HG02623 (cell line): Measurements from ENCODE around the gene EID2.

Experiments
- ATAC-seq: cut with Tn5 transposase; IDR thresholded peaks from one replicate; pipeline ENCODE4 v1.9.1; 2021; ENCODE audit warnings: moderate library complexity; ENCODE audit not compliant: unreplicated experiment

Gene EID2

GRCh38 chr19:39506598-39506943, 33.4 kb downstream of the EID2 start:
- ATAC-seq: no peak

DNA sequence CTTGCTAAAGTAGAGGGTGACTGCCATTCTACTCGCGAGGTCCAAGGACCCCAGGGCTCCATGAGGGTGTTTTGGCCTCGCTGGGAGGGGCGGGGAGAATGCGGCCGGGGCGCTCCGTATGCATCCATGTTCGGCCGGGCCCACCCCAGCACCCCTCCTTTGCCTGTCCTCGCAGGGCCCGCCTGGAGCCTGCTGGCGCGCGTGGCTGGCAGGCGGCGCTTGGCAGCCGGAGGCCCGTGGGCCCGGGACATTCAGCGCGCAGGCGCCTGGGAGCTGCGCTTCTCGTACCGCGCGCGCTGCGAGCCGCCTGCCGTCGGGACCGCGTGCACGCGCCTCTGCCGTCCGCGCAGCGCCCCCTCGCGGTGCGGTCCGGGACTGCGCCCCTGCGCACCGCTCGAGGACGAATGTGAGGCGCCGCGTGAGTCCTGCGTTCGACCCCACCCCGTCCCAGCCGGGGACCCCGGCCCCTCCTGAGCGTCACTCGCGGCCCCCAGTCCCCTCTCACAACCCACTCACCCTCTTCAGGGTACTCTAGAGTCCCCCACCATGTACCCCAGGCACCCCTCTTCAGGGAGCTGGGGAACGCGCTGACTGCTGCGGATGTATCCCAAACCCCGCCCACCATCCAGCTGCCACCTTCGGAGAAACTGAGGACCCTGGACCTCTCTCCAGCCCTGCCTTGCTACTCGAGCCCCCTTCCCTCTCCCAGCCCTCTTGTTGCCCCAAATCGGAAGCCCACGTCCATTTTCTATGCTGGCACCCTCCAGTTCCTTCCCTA, 37.1 kb downstream of the EID2 start:
- no peak for ATAC-seq

- ATAC-seq: no peak
Measured at GRCh38 chr19:39501340-39501739, 38.6 kb downstream of the EID2 start.

DNA sequence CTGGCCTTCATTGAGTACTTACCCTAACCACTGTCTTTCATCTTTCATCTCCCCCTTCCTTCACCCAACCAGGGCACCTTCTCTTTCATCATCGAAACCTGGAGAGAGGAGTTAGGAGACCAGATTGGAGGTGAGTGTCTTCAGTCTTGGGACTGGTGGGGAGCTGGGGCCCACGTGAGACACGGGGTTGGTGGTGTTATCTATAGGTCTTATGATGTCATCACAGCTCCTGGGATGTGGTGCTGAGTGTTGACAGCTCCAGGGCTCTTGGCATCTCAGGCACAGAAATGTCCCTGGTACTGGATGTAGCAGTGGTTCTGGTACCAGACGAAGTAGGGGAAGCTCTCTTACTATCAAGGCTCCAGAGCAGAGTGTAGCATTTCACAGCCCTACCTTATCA, 39.4 kb downstream of the EID2 start:
- no peak for ATAC-seq

DNA sequence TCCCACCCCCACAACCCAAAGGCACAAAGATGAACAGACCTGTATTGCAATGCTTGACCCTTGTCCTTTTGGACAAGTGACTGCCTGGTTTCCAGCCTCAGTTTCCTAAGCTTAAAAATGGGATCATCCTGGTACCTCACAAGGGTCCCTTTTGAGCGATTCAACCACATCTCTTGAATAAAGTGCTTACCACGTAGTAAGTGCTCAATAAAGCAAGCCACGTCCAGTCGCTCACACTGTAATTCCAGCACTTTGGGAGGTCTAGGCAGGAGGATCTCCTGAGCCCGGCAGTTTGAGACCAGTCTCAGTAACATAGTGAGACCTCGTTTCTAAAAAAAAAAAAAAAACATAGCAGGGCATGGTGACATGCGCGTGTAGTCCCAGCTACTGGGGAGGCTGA, 40.0 kb downstream of the EID2 start:
- ATAC-seq: no peak

GRCh38 chr19:39498798-39499642, 40.9 kb downstream of the EID2 start, which contains the start of gene DLL3:
DLL3 (plus strand) TSS chr19:39498947; CDS start chr19:39498975, 28 bp downstream.
- no peak for ATAC-seq

- ATAC-seq: no peak
Measured at GRCh38 chr19:39497996-39498797, 41.8 kb downstream of the EID2 start.

- ATAC-seq: no peak
Measured at GRCh38 chr19:39497701-39497995, 42.3 kb downstream of the EID2 start.

GRCh38 chr19:39496063-39496462, 43.9 kb downstream of the EID2 start:
- ATAC-seq: no peak

DNA sequence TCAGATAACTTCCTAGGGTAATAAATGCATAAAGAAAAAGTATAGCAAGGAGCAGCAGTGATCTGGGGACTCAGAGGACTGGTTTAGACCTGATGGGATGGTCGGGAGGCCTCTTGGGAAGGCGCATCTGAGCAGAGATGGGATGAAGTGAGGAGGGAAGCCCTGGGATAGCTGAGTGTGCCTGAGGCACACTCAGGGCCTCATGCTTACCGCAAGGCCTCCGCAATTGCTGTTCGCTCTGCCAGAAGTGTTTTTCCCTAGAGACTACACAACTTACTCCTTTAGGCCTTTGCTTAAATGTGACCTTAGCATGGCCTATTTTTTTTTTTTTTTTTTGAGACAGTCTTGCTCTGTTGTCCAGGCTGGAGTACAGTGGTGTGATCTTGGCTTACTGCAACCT, 45.3 kb downstream of the EID2 start:
- ATAC-seq: no peak

- ATAC-seq: no peak
Measured at GRCh38 chr19:39492788-39493187, 47.2 kb downstream of the EID2 start.

DNA sequence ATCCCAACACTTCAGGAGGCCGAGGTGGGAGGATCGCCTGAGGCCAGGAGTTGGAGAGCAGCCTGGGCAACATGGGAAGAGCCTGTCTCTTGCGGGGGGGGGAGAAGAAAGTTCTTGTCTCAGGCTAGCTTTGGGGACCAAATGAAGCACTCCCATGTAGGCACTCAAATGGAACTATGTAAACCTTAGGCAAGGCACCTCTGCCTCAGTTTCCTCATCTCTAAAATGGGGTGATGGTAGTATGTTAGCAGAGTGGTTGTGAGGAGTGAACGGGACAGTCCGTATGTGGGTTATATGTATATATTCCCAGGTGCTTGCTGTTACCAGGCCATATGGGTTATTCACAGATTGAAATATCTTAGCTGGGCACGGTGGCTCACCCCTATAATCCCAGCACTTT, 47.7 kb downstream of the EID2 start:
- ATAC-seq: no peak

GRCh38 chr19:39489756-39490155, 50.2 kb downstream of the EID2 start:
- ATAC-seq: no peak
